Measurements from ENCODE around the gene BEGAIN. TPM values are rescaled to one million over a fixed set of nuclear protein-coding genes. Genes with fewer than 3 reads are reported as not detected.
A peak's percentile ranks its signal among the peaks of the same experiment; 100 is the strongest.
"Not testable (repeated sequence)": the region's sequence is repeated elsewhere in the genome, so short reads cannot be mapped to it uniquely, and the experiment has no call there.

Gene BEGAIN
- polyA plus RNA-seq, 10 donors: 2.3 to 4.1 (median 3.5) TPM

GRCh38 chr14:100526057-100526456 is 61.2 kb downstream of the BEGAIN start:
- no peak for DNase-seq

GRCh38 chr14:100525615-100526014 is 61.6 kb downstream of the BEGAIN start:
- DNase-seq: no peak

- peak in 1 of 3 donors; percentile 60 for DNase-seq
Observed at GRCh38 chr14:100524933-100525243, 62.3 kb downstream of the BEGAIN start.

- no peak for DNase-seq
Observed at GRCh38 chr14:100524233-100524932, 62.8 kb downstream of the BEGAIN start.

- no peak for DNase-seq
Observed at GRCh38 chr14:100523843-100524169, 63.4 kb downstream of the BEGAIN start.

GRCh38 chr14:100523131-100523842 is 63.9 kb downstream of the BEGAIN start:
- DNase-seq: no peak

- DNase-seq: no peak
Observed at GRCh38 chr14:100522616-100523099, 64.6 kb downstream of the BEGAIN start.

- not testable (repeated sequence) for DNase-seq
Observed at GRCh38 chr14:100506053-100506452, 81.2 kb downstream of the BEGAIN start.

GRCh38 chr14:100504372-100505078 is 82.7 kb downstream of the BEGAIN start:
- no peak for DNase-seq

- DNase-seq: no peak
Observed at GRCh38 chr14:100503251-100503650, 84.0 kb downstream of the BEGAIN start.

GRCh38 chr14:100502622-100503220 is 84.5 kb downstream of the BEGAIN start:
- no peak for DNase-seq

- DNase-seq: no peak
Observed at GRCh38 chr14:100500128-100500527, 87.1 kb downstream of the BEGAIN start.

GRCh38 chr14:100498068-100498467 is 89.1 kb downstream of the BEGAIN start:
- no peak for DNase-seq

GRCh38 chr14:100495917-100496316 is 91.3 kb downstream of the BEGAIN start:
- DNase-seq: no peak

GRCh38 chr14:100494645-100495044 is 92.6 kb downstream of the BEGAIN start:
- DNase-seq: no peak

- no peak for DNase-seq
Observed at GRCh38 chr14:100490252-100490651, 97.0 kb downstream of the BEGAIN start.

- no peak for DNase-seq
Observed at GRCh38 chr14:100488057-100488456, 99.2 kb downstream of the BEGAIN start.

- no peak for DNase-seq
Observed at GRCh38 chr14:100487304-100487703, 99.9 kb downstream of the BEGAIN start.

Measured in muscle of back (tissue), 11 donors.